ENCODE measurements around the gene HTR2C.
"Not testable (repeated sequence)": the region's sequence is repeated elsewhere in the genome, so short reads cannot be mapped to it uniquely, and the experiment has no call there.

The HTR2C gene

GRCh38 chrX:114906984-114907510 lies 323.2 kb downstream of the HTR2C start:
- Histone ChIP-seq H3K9ac (ENCODE audit: insufficient read length, low read depth) (no peak overlapping the region), H3K9me3 (ENCODE audit: insufficient read depth, low read length) (no peaks in the 10 kb centered on the region), H3K36me3 (ENCODE audit: insufficient read depth, insufficient read length, low read length) (no peaks in the 10 kb centered on the region), H3K4me3 (ENCODE audit: insufficient read length, low read depth) (no peak overlapping the region), H3K27me3 (ENCODE audit: insufficient read depth, insufficient read length) (no peaks in the 10 kb centered on the region), H3K4me1 (ENCODE audit: insufficient read depth, insufficient read length) (no peaks in the 10 kb centered on the region)
- TF ChIP-seq ZNF274 (IDR thresholded peaks at IDR 0.05; ENCODE audit: low read depth, low read length) (no peak), YY1 (IDR thresholded peaks at IDR 0.05; ENCODE audit: insufficient read depth, insufficient read length) (no peak), SUZ12 (IDR thresholded peaks at IDR 0.05; ENCODE audit: extremely low read depth, insufficient read depth, insufficient read length) (no peak)
- DNase-seq (ENCODE audit: low read depth, low spot score): peak; percentile 20

- no peaks in the 10 kb centered on the region for H3K4me1 ChIP-seq (ENCODE audit: insufficient read depth, insufficient read length)
- H3K9me3 ChIP-seq (ENCODE audit: insufficient read depth, low read length): no peaks in the 10 kb centered on the region
- H3K36me3 ChIP-seq (ENCODE audit: insufficient read depth, insufficient read length, low read length): no peaks in the 10 kb centered on the region
- TF ChIP-seq ZNF274 (IDR thresholded peaks at IDR 0.05; ENCODE audit: low read depth, low read length) (no peak), YY1 (IDR thresholded peaks at IDR 0.05; ENCODE audit: insufficient read depth, insufficient read length) (no peak), SUZ12 (IDR thresholded peaks at IDR 0.05; ENCODE audit: extremely low read depth, insufficient read depth, insufficient read length) (no peak)
- no peak overlapping the region for H3K4me3 ChIP-seq (ENCODE audit: insufficient read length, low read depth)
- no peak overlapping the region for H3K9ac ChIP-seq (ENCODE audit: insufficient read length, low read depth)
- no peaks in the 10 kb centered on the region for H3K27me3 ChIP-seq (ENCODE audit: insufficient read depth, insufficient read length)
- DNase-seq (ENCODE audit: low read depth, low spot score): no peak
Observed at GRCh38 chrX:114924423-114924822, 340.5 kb downstream of the HTR2C start.

- no peak overlapping the region for H3K9ac ChIP-seq (ENCODE audit: insufficient read length, low read depth)
- H3K36me3 ChIP-seq (ENCODE audit: insufficient read depth, insufficient read length, low read length): no peaks in the 10 kb centered on the region
- H3K4me1 ChIP-seq (ENCODE audit: insufficient read depth, insufficient read length): no peaks in the 10 kb centered on the region
- no peaks in the 10 kb centered on the region for H3K9me3 ChIP-seq (ENCODE audit: insufficient read depth, low read length)
- TF ChIP-seq SUZ12 (IDR thresholded peaks at IDR 0.05; ENCODE audit: extremely low read depth, insufficient read depth, insufficient read length) (no peak), YY1 (IDR thresholded peaks at IDR 0.05; ENCODE audit: insufficient read depth, insufficient read length) (no peak), ZNF274 (IDR thresholded peaks at IDR 0.05; ENCODE audit: low read depth, low read length) (no peak)
- H3K27me3 ChIP-seq (ENCODE audit: insufficient read depth, insufficient read length): no peaks in the 10 kb centered on the region
- no peak overlapping the region for H3K4me3 ChIP-seq (ENCODE audit: insufficient read length, low read depth)
- DNase-seq (ENCODE audit: low read depth, low spot score): peak; percentile 3
Observed at GRCh38 chrX:114924856-114925255, 341.0 kb downstream of the HTR2C start.

GRCh38 chrX:114930227-114930626 lies 346.3 kb downstream of the HTR2C start:
- H3K9me3 ChIP-seq (ENCODE audit: insufficient read depth, low read length): peaks cover 14% of the 10 kb centered on the region; the same call in 1 of the 2 replicates
- TF ChIP-seq ZNF274 (IDR thresholded peaks at IDR 0.05; ENCODE audit: low read depth, low read length): no peak
- TF ChIP-seq SUZ12 (IDR thresholded peaks at IDR 0.05; ENCODE audit: extremely low read depth, insufficient read depth, insufficient read length): no peak
- TF ChIP-seq YY1 (IDR thresholded peaks at IDR 0.05; ENCODE audit: insufficient read depth, insufficient read length): no peak
- no peaks in the 10 kb centered on the region for H3K36me3 ChIP-seq (ENCODE audit: insufficient read depth, insufficient read length, low read length)
- no peak overlapping the region for H3K9ac ChIP-seq (ENCODE audit: insufficient read length, low read depth)
- DNase-seq (ENCODE audit: low read depth, low spot score): no peak
- H3K4me3 ChIP-seq (ENCODE audit: insufficient read length, low read depth): no peak overlapping the region
- no peaks in the 10 kb centered on the region for H3K4me1 ChIP-seq (ENCODE audit: insufficient read depth, insufficient read length)
- H3K27me3 ChIP-seq (ENCODE audit: insufficient read depth, insufficient read length): no peaks in the 10 kb centered on the region

- Histone ChIP-seq H3K27me3 (ENCODE audit: insufficient read depth, insufficient read length) (no peaks in the 10 kb centered on the region), H3K4me1 (ENCODE audit: insufficient read depth, insufficient read length) (no peaks in the 10 kb centered on the region), H3K9me3 (ENCODE audit: insufficient read depth, low read length) (peaks cover 14% of the 10 kb centered on the region; the same call in 1 of the 2 replicates), H3K9ac (ENCODE audit: insufficient read length, low read depth) (no peak overlapping the region), H3K4me3 (ENCODE audit: insufficient read length, low read depth) (no peak overlapping the region), H3K36me3 (ENCODE audit: insufficient read depth, insufficient read length, low read length) (no peaks in the 10 kb centered on the region)
- DNase-seq (ENCODE audit: low read depth, low spot score): no peak
- TF ChIP-seq YY1 (IDR thresholded peaks at IDR 0.05; ENCODE audit: insufficient read depth, insufficient read length): no peak
- TF ChIP-seq ZNF274 (IDR thresholded peaks at IDR 0.05; ENCODE audit: low read depth, low read length): no peak
- TF ChIP-seq SUZ12 (IDR thresholded peaks at IDR 0.05; ENCODE audit: extremely low read depth, insufficient read depth, insufficient read length): no peak
Observed at GRCh38 chrX:114932550-114932949, 348.7 kb downstream of the HTR2C start.

GRCh38 chrX:114933291-114933690 lies 349.4 kb downstream of the HTR2C start:
- not testable (repeated sequence) for H3K9ac ChIP-seq (ENCODE audit: insufficient read length, low read depth); H3K27me3 ChIP-seq (ENCODE audit: insufficient read depth, insufficient read length); DNase-seq (ENCODE audit: low read depth, low spot score); H3K36me3 ChIP-seq (ENCODE audit: insufficient read depth, insufficient read length, low read length); H3K4me3 ChIP-seq (ENCODE audit: insufficient read length, low read depth); H3K4me1 ChIP-seq (ENCODE audit: insufficient read depth, insufficient read length)
- H3K9me3 ChIP-seq (ENCODE audit: insufficient read depth, low read length): peaks cover 14% of the 10 kb centered on the region; the same call in 1 of the 2 replicates

- not testable (repeated sequence) for H3K4me1 ChIP-seq (ENCODE audit: insufficient read depth, insufficient read length); H3K36me3 ChIP-seq (ENCODE audit: insufficient read depth, insufficient read length, low read length); H3K9me3 ChIP-seq (ENCODE audit: insufficient read depth, low read length); DNase-seq (ENCODE audit: low read depth, low spot score); H3K27me3 ChIP-seq (ENCODE audit: insufficient read depth, insufficient read length); H3K4me3 ChIP-seq (ENCODE audit: insufficient read length, low read depth); H3K9ac ChIP-seq (ENCODE audit: insufficient read length, low read depth)
Observed at GRCh38 chrX:114937090-114937489, 353.2 kb downstream of the HTR2C start.

GRCh38 chrX:114952696-114953095 lies 368.8 kb downstream of the HTR2C start:
- no peaks in the 10 kb centered on the region for H3K27me3 ChIP-seq (ENCODE audit: insufficient read depth, insufficient read length)

More at GRCh38 chrX:114952696-114953095, 368.8 kb downstream of the HTR2C start:
- Histone ChIP-seq H3K36me3 (ENCODE audit: insufficient read depth, insufficient read length, low read length) (no peaks in the 10 kb centered on the region), H3K4me1 (ENCODE audit: insufficient read depth, insufficient read length) (no peaks in the 10 kb centered on the region), H3K9ac (ENCODE audit: insufficient read length, low read depth) (no peak overlapping the region), H3K9me3 (ENCODE audit: insufficient read depth, low read length) (peaks cover 7% of the 10 kb centered on the region; the same call in 1 of the 2 replicates), H3K4me3 (ENCODE audit: insufficient read length, low read depth) (no peak overlapping the region)
- no peak for TF ChIP-seq YY1 (IDR thresholded peaks at IDR 0.05; ENCODE audit: insufficient read depth, insufficient read length)
- TF ChIP-seq ZNF274 (IDR thresholded peaks at IDR 0.05; ENCODE audit: low read depth, low read length): no peak
- TF ChIP-seq SUZ12 (IDR thresholded peaks at IDR 0.05; ENCODE audit: extremely low read depth, insufficient read depth, insufficient read length): no peak
- no peak for DNase-seq (ENCODE audit: low read depth, low spot score)
